Fibroblast of lung (primary cell): ENCODE results near the gene OR12D1. TPM values are rescaled to one million over a fixed set of nuclear protein-coding genes. Genes with fewer than 3 reads are reported as not detected.
"Not testable (repeated sequence)": the region's sequence is repeated elsewhere in the genome, so short reads cannot be mapped to it uniquely, and the experiment has no call there.

Source experiments
- DNase-seq, 2 donors: peaks; one replicate each; pipeline versions ENCODE4 v3.0.0 to v3.0.0-alpha.2; 2010; ENCODE audit warnings: low read depth in 2 of 2
- H2AFZ ChIP-seq: 2 replicates; pipeline ENCODE4 v1.5.1; 2012; ENCODE audit warnings: low read length, control low read depth, inconsistent platforms
- H3K27ac ChIP-seq: 2 replicates; pipeline ENCODE4 v1.5.1; 2011; ENCODE audit warnings: low read length, control low read depth; ENCODE audit not compliant: insufficient read depth
- H3K27me3 ChIP-seq: 2 replicates; pipeline ENCODE4 v1.5.1; 2011; ENCODE audit warnings: mild to moderate bottlenecking, low read length; ENCODE audit not compliant: control insufficient read depth, insufficient read depth
- H3K36me3 ChIP-seq: 2 replicates; pipeline ENCODE4 v1.5.1; 2011; ENCODE audit warnings: low read length; ENCODE audit not compliant: control insufficient read depth, insufficient read depth
- H3K4me1 ChIP-seq: 2 replicates; pipeline ENCODE4 v1.5.1; 2011; ENCODE audit warnings: low read length; ENCODE audit not compliant: control insufficient read depth, insufficient read depth; ENCODE audit errors: extremely low read depth
- H3K4me2 ChIP-seq: 2 replicates; pipeline ENCODE4 v1.5.1; 2011; ENCODE audit warnings: low read length, control low read depth; ENCODE audit not compliant: insufficient read depth; ENCODE audit errors: extremely low read depth
- H3K4me3 ChIP-seq, 4 experiments: fragments of 200-600 bp in 1 of 4; sonication (generic) in 1 of 4; replicated peaks in 1 of 4; 2 replicates each; pipeline ENCODE4 v1.5.1; 2011 to 2016; ENCODE audit warnings: low read length in 4 of 4, low read depth in 3 of 4, mild to moderate bottlenecking in 3 of 4, control low read depth in 2 of 4, inconsistent platforms in 1 of 4, mixed read lengths in 1 of 4; ENCODE audit not compliant: insufficient read depth in 1 of 4; ENCODE audit errors: control extremely low read depth in 1 of 4
- H3K79me2 ChIP-seq: 2 replicates; pipeline ENCODE4 v1.5.1; 2012; ENCODE audit warnings: mild to moderate bottlenecking, low read length, inconsistent platforms; ENCODE audit not compliant: control insufficient read depth, insufficient read depth
- H3K9ac ChIP-seq: 2 replicates; pipeline ENCODE4 v1.5.1; 2011; ENCODE audit warnings: mild to moderate bottlenecking, low read length, control low read depth; ENCODE audit not compliant: insufficient read depth
- H3K9me3 ChIP-seq: 2 replicates; pipeline ENCODE4 v1.5.1; 2012; ENCODE audit warnings: low read depth, low read length; ENCODE audit not compliant: control insufficient read depth, insufficient read depth
- H4K20me1 ChIP-seq: 2 replicates; pipeline ENCODE4 v1.5.1; 2011; ENCODE audit warnings: low read length; ENCODE audit not compliant: control insufficient read depth, insufficient read depth; ENCODE audit errors: extremely low read depth
- EZH2 ChIP-seq: IDR thresholded peaks from 2 replicates; pipeline ENCODE4 v1.5.1; 2012; ENCODE audit warnings: low read length, control low read depth, mild to moderate bottlenecking; ENCODE audit errors: missing control alignments
- polyA plus RNA-seq, 2 donors: library from polyadenylated mRNA; depleted of rRNA in 1 of 2; stranded (reverse) in 1 of 2; unstranded in 1 of 2; fragments of >200 nt; gene quantifications; 2 replicates each; pipeline ENCODE4 v1.2.1, GENCODE V29; 2011 to 2012; ENCODE audit warnings: missing spikeins in 1 of 2
- total RNA-seq: library from RNA; depleted of rRNA; stranded (reverse); fragments of >200 nt; gene quantifications from 2 replicates; pipeline ENCODE4 v1.2.1, GENCODE V29; 2014
- TF ChIP-seq, protein P1 (sequence below), 2 donors: IDR thresholded peaks in 1 of 2; conservative IDR thresholded peaks in 1 of 2; 1 replicate in 1 of 2; 2 replicates in 1 of 2; pipeline ENCODE4 v1.5.1; 2011 to 2012; ENCODE audit warnings: low read length in 2 of 2, control low read depth in 1 of 2, inconsistent platforms in 1 of 2, low read depth in 1 of 2, mild to moderate bottlenecking in 1 of 2

The OR12D1 gene
- total and polyA plus RNA-seq, 2 donors (not counting 1 experiment from before 2014, with no cell fraction given), result not detected

DNA sequence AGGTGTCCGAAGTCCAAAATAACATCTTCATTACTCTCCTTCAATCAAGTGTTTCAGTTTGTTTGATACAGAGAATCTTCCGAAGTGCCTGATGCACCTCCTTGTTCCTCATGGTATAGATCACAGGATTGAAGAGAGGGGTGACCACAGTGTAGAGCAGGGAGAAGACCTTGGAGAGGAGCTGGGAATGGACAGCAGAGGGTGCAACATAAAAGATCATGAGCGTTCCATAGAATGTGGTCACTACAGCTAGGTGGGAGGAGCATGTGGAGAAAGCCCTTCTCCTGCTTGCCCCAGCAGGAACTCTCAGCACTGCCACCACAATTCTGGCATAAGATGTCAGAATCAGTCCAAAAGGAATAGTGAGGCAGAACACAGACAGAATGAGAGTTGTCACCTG lies 11.9 kb downstream of the OR12D1 start:
- no peaks in the 10 kb centered on the region for H4K20me1 ChIP-seq
- no peaks in the 10 kb centered on the region for H3K4me1 ChIP-seq
- no peak overlapping the region for H3K9ac ChIP-seq
- TF ChIP-seq EZH2, result no peak
- TF ChIP-seq, protein P1, sequence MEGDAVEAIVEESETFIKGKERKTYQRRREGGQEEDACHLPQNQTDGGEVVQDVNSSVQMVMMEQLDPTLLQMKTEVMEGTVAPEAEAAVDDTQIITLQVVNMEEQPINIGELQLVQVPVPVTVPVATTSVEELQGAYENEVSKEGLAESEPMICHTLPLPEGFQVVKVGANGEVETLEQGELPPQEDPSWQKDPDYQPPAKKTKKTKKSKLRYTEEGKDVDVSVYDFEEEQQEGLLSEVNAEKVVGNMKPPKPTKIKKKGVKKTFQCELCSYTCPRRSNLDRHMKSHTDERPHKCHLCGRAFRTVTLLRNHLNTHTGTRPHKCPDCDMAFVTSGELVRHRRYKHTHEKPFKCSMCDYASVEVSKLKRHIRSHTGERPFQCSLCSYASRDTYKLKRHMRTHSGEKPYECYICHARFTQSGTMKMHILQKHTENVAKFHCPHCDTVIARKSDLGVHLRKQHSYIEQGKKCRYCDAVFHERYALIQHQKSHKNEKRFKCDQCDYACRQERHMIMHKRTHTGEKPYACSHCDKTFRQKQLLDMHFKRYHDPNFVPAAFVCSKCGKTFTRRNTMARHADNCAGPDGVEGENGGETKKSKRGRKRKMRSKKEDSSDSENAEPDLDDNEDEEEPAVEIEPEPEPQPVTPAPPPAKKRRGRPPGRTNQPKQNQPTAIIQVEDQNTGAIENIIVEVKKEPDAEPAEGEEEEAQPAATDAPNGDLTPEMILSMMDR (conservative IDR thresholded peaks at IDR 0.05 in 1 of 2, IDR thresholded peaks at IDR 0.05 in 1 of 2; ENCODE audit: low read depth in 1 of 2, low read length in 2 of 2), result no peak
- no peaks in the 10 kb centered on the region for H3K27me3 ChIP-seq
- H2AFZ ChIP-seq, result no peak overlapping the region
- no peak overlapping the region for H3K27ac ChIP-seq
- H3K4me3 ChIP-seq, result no peak overlapping the region
- H3K4me2 ChIP-seq, result no peak overlapping the region
- no peaks in the 10 kb centered on the region for H3K36me3 ChIP-seq
- no peaks in the 10 kb centered on the region for H3K79me2 ChIP-seq
- no peaks in the 10 kb centered on the region for H3K9me3 ChIP-seq
- no peak for DNase-seq

DNA sequence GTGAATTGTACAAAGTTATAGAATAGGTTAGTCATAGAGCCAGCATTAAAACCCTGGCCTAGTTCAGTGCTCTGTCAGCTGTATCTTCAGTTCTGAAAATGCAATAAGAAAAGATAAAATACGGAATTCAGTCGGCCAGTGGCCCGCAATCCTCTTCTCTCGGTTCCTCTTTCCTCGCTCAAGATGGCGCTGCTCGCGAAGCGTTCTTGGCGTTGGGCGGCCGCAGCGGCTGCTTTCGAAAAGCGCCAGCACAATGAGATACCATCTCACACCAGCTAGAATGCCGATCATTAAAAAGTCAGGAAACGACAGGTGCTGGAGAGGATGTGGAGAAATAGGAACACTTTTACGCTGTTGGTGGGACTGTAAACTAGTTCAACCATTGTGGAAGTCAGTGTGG lies 22.0 kb downstream of the OR12D1 start:
- not testable (repeated sequence) for H3K27me3 ChIP-seq, H3K4me1 ChIP-seq, H3K9ac ChIP-seq, H2AFZ ChIP-seq, H4K20me1 ChIP-seq, H3K4me2 ChIP-seq, H3K9me3 ChIP-seq, DNase-seq, H3K79me2 ChIP-seq, H3K36me3 ChIP-seq, H3K4me3 ChIP-seq, H3K27ac ChIP-seq

DNA sequence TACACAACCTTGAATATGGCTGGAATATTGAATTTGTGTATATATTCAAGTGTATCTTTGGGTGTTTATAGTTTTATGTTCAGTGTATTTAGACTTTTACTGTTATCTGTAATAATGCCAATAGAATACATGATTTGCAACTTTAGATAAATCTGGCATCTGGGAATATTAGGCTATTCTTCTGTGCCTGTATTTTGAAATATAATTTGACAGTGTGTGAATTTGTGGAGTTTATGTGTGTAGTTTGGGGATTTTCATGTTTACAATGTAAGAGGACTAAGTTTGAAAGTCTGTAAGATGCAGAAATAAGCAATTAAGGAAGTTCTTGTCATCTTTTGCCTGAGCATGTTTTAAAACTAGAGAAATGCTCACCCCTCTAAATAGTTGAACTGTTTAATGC lies 24.3 kb downstream of the OR12D1 start, which contains the start of gene OR10C1:
Gene OR10C1, plus strand, starts transcription at position 301 of the 400 bp plus-strand sequence. CDS start 710 bp downstream, outside the sequence.
- DNase-seq, result no peak
- Histone ChIP-seq H2AFZ (no peak within 1 kb of the TSS), H3K27me3 (no peaks in the 10 kb centered on the region), H3K27ac (no peak within 1 kb of the TSS), H3K36me3 (no peaks in the 10 kb centered on the region), H3K79me2 (no peaks in the 10 kb centered on the region), H3K4me3 (no peak within 1 kb of the TSS), H4K20me1 (no peaks in the 10 kb centered on the region), H3K4me1 (no peaks in the 10 kb centered on the region), H3K4me2 (no peak within 1 kb of the TSS), H3K9ac (no peak within 1 kb of the TSS), H3K9me3 (no peaks in the 10 kb centered on the region)
- TF ChIP-seq, protein P1 (conservative IDR thresholded peaks at IDR 0.05 in 1 of 2, IDR thresholded peaks at IDR 0.05 in 1 of 2; ENCODE audit: low read depth in 1 of 2, low read length in 2 of 2), result no peak
- TF ChIP-seq EZH2, result no peak
